Measurements from ENCODE around the gene C16orf74.

C16orf74 gene

DNA sequence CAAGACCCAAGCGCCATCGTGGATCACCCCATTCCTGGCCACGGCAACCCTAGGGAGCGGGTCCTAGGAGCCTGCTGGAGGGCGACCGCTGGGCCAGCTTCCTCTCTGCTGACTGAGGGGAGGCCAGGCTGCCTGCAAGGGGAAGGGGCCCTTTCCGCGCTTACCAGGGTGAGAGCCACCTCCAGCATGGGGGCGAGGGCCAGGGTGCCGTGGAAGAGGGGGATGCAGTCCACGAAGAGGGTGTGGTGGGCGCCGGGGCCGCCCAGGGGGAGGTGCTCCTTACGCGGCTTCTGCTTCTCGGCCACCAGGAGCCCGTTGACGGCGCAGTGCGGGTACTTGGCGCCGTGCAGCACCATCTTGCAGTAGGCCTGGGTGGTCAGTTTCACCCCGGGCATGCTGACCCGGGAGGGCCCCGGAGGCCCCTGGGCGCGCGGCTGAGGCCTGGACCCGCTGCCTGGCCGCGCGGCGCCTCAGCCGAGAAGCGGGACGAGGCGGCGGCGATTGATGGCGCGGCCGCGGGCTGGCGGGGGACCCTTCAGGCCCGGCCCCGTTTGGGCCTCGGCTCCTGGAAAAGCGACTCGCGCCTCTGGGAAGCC, 48.1 kb upstream of the C16orf74 start:
- no peaks in the 10 kb centered on the region for H3K36me3 ChIP-seq (ENCODE audit: low read length)
- H3K79me2 ChIP-seq (ENCODE audit: insufficient read depth, low read length), result peaks cover 83% of the 10 kb centered on the region
- peak overlapping the region; percentile 94 for H3K4me3 ChIP-seq (ENCODE audit: insufficient read depth, low read length, poor library complexity, severe bottlenecking)
- H3K27me3 ChIP-seq (ENCODE audit: low read length), result no peaks in the 10 kb centered on the region
- peak overlapping the region; percentile 87 for H2AFZ ChIP-seq (ENCODE audit: low read depth, low read length, severe bottlenecking)
- H3F3A ChIP-seq (ENCODE audit: insufficient read depth), result no peaks in the 10 kb centered on the region
- H3K4me2 ChIP-seq (ENCODE audit: low read depth, low read length, poor library complexity, severe bottlenecking), result peak overlapping the region; percentile 93
- peak overlapping the region; percentile 36; the same call in 1 of the 2 replicates for H3K27ac ChIP-seq (ENCODE audit: low read depth, low read length)
- H3K9me3 ChIP-seq (ENCODE audit: insufficient read depth, low read length), result no peaks in the 10 kb centered on the region
- H3K9ac ChIP-seq (ENCODE audit: low read length), result peak overlapping the region; percentile 96
- no peaks in the 10 kb centered on the region for H4K20me1 ChIP-seq (ENCODE audit: low read depth, low read length)
- TF ChIP-seq, protein P1, sequence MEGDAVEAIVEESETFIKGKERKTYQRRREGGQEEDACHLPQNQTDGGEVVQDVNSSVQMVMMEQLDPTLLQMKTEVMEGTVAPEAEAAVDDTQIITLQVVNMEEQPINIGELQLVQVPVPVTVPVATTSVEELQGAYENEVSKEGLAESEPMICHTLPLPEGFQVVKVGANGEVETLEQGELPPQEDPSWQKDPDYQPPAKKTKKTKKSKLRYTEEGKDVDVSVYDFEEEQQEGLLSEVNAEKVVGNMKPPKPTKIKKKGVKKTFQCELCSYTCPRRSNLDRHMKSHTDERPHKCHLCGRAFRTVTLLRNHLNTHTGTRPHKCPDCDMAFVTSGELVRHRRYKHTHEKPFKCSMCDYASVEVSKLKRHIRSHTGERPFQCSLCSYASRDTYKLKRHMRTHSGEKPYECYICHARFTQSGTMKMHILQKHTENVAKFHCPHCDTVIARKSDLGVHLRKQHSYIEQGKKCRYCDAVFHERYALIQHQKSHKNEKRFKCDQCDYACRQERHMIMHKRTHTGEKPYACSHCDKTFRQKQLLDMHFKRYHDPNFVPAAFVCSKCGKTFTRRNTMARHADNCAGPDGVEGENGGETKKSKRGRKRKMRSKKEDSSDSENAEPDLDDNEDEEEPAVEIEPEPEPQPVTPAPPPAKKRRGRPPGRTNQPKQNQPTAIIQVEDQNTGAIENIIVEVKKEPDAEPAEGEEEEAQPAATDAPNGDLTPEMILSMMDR (IDR thresholded peaks at IDR 0.05; ENCODE audit: insufficient read depth, low read length, poor library complexity, severe bottlenecking), result no peak
- TF ChIP-seq EZH2phosphoT487 (conservative IDR thresholded peaks at IDR 0.05; ENCODE audit: low read length), result no peak
- H3K9me2 ChIP-seq (replicated peaks; ENCODE audit: insufficient read depth, low read length), result no peaks in the 10 kb centered on the region

DNA sequence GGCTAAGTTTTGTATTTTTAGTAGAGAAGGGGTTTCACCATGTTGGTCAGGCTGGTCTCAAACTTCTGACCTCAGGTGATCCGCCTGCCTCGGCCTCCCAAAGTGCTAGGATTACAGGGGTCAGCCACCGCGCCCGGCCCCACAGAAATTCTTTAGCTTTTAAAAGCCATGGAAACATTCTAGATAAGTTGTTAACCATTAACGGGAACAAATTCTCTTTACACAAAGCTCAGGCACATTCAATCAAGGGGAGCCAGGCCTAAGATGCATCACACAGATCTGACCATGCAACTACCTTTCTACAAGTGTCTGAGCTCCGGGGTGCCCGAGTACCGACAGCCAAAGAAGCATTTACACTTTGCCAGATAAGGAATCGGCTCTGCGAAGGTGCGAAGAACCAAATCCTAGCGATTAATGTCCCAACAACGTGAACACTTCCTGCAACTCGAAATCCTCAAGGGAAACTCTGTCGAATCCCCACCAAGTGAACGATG, 47.4 kb upstream of the C16orf74 start:
- no peaks in the 10 kb centered on the region for H4K20me1 ChIP-seq (ENCODE audit: low read depth, low read length)
- H2AFZ ChIP-seq (ENCODE audit: low read depth, low read length, severe bottlenecking), result no peak overlapping the region
- no peaks in the 10 kb centered on the region for H3K27me3 ChIP-seq (ENCODE audit: low read length)
- H3K9me2 ChIP-seq (replicated peaks; ENCODE audit: insufficient read depth, low read length), result no peaks in the 10 kb centered on the region
- peak overlapping the region; percentile 96 for H3K9ac ChIP-seq (ENCODE audit: low read length)
- H3F3A ChIP-seq (ENCODE audit: insufficient read depth), result no peaks in the 10 kb centered on the region
- no peak for TF ChIP-seq EZH2phosphoT487 (conservative IDR thresholded peaks at IDR 0.05; ENCODE audit: low read length)
- TF ChIP-seq, protein P1 (IDR thresholded peaks at IDR 0.05; ENCODE audit: insufficient read depth, low read length, poor library complexity, severe bottlenecking), result no peak
- peak overlapping the region; percentile 93 for H3K4me2 ChIP-seq (ENCODE audit: low read depth, low read length, poor library complexity, severe bottlenecking)
- H3K79me2 ChIP-seq (ENCODE audit: insufficient read depth, low read length), result peaks cover 84% of the 10 kb centered on the region
- H3K9me3 ChIP-seq (ENCODE audit: insufficient read depth, low read length), result no peaks in the 10 kb centered on the region
- H3K36me3 ChIP-seq (ENCODE audit: low read length), result no peaks in the 10 kb centered on the region
- H3K4me3 ChIP-seq (ENCODE audit: insufficient read depth, low read length, poor library complexity, severe bottlenecking), result peak overlapping the region; percentile 94
- H3K27ac ChIP-seq (ENCODE audit: low read depth, low read length), result no peak overlapping the region

DNA sequence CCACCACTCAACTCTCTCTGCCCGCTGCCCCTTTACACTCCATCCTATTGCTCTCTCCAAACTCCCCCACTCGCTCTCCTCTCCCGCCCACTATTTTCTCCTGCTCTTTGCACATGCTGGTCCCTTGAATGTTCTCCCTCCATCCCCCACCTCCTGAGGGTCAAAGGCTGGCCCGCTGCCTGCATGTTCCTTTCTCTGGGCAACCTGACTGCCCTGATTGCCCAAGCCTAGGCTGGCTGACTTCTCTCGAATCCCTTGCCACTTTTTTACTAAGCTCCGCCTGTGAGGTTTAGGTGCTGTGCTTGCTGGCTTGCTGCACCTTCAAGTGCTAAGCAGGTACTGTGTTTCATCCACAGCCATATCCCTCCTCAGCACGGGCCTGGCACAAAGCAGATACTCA, 45.7 kb upstream of the C16orf74 start:
- Histone ChIP-seq H3K4me2 (ENCODE audit: low read depth, low read length, poor library complexity, severe bottlenecking) (no peak overlapping the region), H3K9me3 (ENCODE audit: insufficient read depth, low read length) (no peaks in the 10 kb centered on the region), H3F3A (ENCODE audit: insufficient read depth) (no peaks in the 10 kb centered on the region), H3K36me3 (ENCODE audit: low read length) (no peaks in the 10 kb centered on the region), H3K27me3 (ENCODE audit: low read length) (no peaks in the 10 kb centered on the region), H3K9me2 (replicated peaks; ENCODE audit: insufficient read depth, low read length) (no peaks in the 10 kb centered on the region), H3K4me3 (ENCODE audit: insufficient read depth, low read length, poor library complexity, severe bottlenecking) (no peak overlapping the region), H4K20me1 (ENCODE audit: low read depth, low read length) (no peaks in the 10 kb centered on the region), H3K9ac (ENCODE audit: low read length) (no peak overlapping the region), H2AFZ (ENCODE audit: low read depth, low read length, severe bottlenecking) (no peak overlapping the region), H3K27ac (ENCODE audit: low read depth, low read length) (no peak overlapping the region), H3K79me2 (ENCODE audit: insufficient read depth, low read length) (peaks cover 89% of the 10 kb centered on the region)
- no peak for TF ChIP-seq EZH2phosphoT487 (conservative IDR thresholded peaks at IDR 0.05; ENCODE audit: low read length)
- TF ChIP-seq, protein P1 (IDR thresholded peaks at IDR 0.05; ENCODE audit: insufficient read depth, low read length, poor library complexity, severe bottlenecking), result no peak

All from SU-DHL-6 (cell line).